Ovary (tissue), 3 donors: ENCODE data around the gene VMP1.

Experiments used
- EP300 ChIP-seq: sonication (generic); formaldehyde crosslinking; IDR thresholded peaks from one replicate; pipeline ENCODE4 v1.6.1; 2017; ENCODE audit warnings: antibody characterized with exemption
- POLR2A ChIP-seq: fragments of 450-650 bp; IDR thresholded peaks from one replicate; pipeline ENCODE4 v1.6.1; 2017; ENCODE audit warnings: antibody characterized with exemption, mild to moderate bottlenecking, moderate library complexity
- TF ChIP-seq, protein P1 (sequence below), 3 donors: fragments of 450-650 bp in 2 of 3; fragments of 200-600 bp in 1 of 3; IDR thresholded peaks; one replicate each; pipeline versions ENCODE4 v1.5.1 to v1.8.0; 2016 to 2022; ENCODE audit warnings: antibody characterized with exemption in 3 of 3, mild to moderate bottlenecking in 1 of 3
- donor health status: DM: no; HTN: no; CAD: no.

DNA sequence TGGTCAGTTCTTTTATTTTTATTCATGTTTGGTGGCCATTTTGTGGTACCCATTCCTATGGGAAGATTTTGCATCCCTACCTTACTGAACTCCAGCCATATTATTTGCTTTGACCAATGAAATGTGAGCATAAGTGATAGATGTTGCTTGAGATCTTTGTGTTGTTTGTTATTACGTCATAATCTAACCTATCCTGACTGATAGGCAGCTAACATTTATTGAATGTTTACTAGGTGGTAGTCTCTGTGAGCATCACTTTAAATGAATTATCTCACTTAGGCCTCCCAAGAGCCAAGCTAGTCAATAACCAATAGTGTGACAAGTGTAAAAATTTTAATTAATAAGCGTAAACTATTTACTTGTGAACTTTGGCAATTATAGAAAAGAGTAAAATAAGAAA, 37.6 kb downstream of the VMP1 start:
- TF ChIP-seq, protein P1, sequence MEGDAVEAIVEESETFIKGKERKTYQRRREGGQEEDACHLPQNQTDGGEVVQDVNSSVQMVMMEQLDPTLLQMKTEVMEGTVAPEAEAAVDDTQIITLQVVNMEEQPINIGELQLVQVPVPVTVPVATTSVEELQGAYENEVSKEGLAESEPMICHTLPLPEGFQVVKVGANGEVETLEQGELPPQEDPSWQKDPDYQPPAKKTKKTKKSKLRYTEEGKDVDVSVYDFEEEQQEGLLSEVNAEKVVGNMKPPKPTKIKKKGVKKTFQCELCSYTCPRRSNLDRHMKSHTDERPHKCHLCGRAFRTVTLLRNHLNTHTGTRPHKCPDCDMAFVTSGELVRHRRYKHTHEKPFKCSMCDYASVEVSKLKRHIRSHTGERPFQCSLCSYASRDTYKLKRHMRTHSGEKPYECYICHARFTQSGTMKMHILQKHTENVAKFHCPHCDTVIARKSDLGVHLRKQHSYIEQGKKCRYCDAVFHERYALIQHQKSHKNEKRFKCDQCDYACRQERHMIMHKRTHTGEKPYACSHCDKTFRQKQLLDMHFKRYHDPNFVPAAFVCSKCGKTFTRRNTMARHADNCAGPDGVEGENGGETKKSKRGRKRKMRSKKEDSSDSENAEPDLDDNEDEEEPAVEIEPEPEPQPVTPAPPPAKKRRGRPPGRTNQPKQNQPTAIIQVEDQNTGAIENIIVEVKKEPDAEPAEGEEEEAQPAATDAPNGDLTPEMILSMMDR (IDR thresholded peaks at IDR 0.05): no peak
- TF ChIP-seq POLR2A: no peak
- no peak for TF ChIP-seq EP300
